A549 treated with CpdA at 1 μM for 4 hours (cell line): Measurements from ENCODE around the gene PLCZ1. TPM values are rescaled to one million over a fixed set of nuclear protein-coding genes. Genes with fewer than 3 reads are reported as not detected.

Experiments used
- total RNA-seq: library from RNA; stranded (reverse); fragments of 200-300 nt; extraction: Qiagen RNA extraction; gene quantifications from 5 replicates; pipeline ENCODE4 v1.2.3, GENCODE V29; 2022; ENCODE audit warnings: low read depth

PLCZ1 gene, protein sequence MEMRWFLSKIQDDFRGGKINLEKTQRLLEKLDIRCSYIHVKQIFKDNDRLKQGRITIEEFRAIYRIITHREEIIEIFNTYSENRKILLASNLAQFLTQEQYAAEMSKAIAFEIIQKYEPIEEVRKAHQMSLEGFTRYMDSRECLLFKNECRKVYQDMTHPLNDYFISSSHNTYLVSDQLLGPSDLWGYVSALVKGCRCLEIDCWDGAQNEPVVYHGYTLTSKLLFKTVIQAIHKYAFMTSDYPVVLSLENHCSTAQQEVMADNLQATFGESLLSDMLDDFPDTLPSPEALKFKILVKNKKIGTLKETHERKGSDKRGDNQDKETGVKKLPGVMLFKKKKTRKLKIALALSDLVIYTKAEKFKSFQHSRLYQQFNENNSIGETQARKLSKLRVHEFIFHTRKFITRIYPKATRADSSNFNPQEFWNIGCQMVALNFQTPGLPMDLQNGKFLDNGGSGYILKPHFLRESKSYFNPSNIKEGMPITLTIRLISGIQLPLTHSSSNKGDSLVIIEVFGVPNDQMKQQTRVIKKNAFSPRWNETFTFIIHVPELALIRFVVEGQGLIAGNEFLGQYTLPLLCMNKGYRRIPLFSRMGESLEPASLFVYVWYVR
- not detected in 5 replicates for total RNA-seq

GRCh38 chr12:18737819-18738218 is at the start of gene PLCZ1, which contains the start of gene CAPZA3:
Gene PLCZ1, minus strand, starts transcription at chr12:18738012. Its CDS starts 641 bp downstream, at chr12:18737371.
Gene CAPZA3, plus strand, starts transcription at chr12:18738119. Its CDS starts 150 bp downstream, at chr12:18738269.

Other genes starting within 250 kb of the PLCZ1 start
- gene CAPZA3, start 107 bp upstream of the PLCZ1 start, total RNA-seq, result not detected in 5 replicates